GM21423 (cell line): ENCODE measurements around the gene KCNN2.

Experiments used
- ATAC-seq: cut with Tn5 transposase; IDR thresholded peaks from one replicate; pipeline ENCODE4 v1.9.1; 2021; ENCODE audit warnings: mild to moderate bottlenecking, moderate library complexity; ENCODE audit not compliant: unreplicated experiment

The KCNN2 gene

DNA sequence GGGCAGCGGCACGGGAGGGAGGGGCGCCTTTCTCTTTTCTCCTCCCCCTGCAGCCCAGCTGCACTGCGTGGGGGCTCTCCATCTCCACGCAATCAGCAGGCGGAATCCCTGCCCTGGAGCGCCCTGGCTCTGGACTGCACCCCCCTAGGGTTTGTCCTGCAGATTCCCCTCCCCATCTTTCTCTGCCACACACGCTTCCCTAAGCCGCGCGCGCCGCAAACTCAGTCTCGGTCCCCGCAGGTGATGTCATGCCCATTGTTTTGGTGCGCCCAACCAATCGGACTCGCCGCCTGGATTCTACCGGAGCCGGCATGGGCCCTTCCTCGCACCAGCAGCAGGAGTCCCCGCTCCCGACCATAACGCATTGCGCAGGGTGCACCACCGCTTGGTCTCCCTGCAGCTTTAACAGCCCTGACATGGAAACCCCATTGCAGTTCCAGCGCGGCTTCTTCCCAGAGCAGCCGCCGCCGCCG lies at the start of gene KCNN2:
KCNN2 (plus strand) TSS at position 347 of the 473 bp plus-strand sequence; CDS start at position 417, 70 bp downstream.
- peak; percentile 65 for ATAC-seq

DNA sequence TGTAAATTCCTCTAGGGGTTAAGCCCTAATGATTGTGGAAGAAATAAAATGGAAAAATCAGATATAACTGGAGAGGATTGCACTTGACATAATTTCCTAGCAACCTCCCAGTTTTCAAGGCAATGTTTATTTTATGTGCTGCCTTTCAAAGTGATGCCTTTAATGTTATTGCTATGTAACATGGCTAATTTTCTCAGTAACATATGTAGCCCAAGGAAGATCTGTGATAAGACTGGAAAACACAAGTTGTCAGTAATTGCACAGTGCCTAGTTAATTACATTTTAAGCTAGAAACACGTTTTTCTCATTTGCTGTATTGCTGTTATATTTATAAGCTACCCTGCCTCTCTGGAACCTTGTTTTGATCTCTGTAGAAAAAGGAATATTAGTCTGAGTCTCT lies 49.2 kb upstream of the KCNN2 start:
- ATAC-seq, result no peak

DNA sequence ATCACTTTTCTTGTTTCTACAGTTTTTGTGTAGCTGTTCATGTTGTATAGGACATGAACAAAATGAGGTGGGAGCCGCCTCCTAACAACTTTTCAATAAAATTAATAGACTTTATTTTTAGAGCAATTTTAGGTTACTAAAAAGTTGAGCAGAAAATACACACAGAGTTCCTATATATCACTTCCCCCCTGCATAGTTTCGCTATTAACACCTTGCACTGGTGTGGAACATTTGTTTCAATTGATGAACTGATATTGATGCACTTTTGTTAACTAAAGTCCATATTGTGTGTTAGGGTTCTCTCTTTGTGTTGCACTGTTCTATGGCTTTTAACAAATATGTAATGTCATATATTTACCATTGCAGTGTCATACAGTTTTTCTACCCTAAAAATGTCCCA lies 47.8 kb upstream of the KCNN2 start:
- ATAC-seq, result no peak

DNA sequence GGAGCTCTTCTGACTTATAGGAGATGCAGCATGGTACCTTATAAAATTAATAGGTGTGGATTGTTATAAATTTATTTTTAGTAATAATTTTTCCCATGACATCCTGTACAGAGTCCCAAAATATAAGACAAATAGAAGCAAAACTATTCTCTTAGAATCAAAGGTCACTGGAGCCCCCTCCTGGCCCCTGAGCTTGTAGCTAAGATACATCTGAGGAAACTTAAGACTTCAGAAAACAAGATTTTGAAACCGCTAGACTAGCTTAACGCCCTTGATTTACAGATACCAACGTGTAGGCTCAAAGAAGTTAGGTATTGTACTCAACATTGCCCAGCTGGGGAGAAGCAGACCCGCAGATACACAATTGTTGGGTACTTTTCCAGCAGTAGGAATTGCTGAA lies 45.7 kb upstream of the KCNN2 start:
- no peak for ATAC-seq

DNA sequence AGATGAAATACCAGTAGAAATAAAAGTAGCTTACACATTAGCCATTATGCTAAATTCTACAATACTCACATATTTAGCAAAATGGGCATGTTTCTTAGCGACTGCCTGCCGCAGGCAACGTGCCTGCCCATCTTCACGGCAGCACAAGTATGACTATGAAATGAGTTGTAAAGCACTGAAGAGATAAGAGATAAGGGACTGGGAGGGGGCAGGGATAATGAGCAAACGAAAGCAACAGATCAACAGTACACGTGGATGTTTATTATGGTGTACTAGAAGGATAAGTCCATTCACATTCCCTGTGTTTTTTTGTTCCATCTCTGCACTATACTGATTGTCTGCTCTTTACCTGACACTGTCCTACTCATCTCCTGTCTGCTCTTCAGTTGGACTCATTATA lies 44.1 kb upstream of the KCNN2 start:
- no peak for ATAC-seq

DNA sequence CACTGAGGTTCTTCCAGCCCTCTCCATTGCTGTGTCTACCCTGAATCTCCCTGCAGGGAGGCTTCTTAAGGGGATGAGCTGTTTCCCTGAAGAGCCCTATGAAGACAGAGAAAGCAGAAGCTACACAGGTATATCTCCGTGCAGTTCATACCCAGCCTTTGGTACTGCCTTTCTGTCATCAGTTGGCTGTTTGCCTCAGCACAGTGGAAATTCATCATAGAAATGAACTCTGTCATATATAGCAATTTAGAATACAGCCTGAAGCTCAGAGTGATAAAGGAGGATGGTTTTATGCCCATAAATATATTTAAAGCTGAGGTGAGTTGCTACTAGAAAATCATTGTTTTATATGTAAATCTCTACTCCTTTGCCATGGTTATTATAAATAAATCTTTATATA lies 42.6 kb upstream of the KCNN2 start:
- no peak for ATAC-seq

DNA sequence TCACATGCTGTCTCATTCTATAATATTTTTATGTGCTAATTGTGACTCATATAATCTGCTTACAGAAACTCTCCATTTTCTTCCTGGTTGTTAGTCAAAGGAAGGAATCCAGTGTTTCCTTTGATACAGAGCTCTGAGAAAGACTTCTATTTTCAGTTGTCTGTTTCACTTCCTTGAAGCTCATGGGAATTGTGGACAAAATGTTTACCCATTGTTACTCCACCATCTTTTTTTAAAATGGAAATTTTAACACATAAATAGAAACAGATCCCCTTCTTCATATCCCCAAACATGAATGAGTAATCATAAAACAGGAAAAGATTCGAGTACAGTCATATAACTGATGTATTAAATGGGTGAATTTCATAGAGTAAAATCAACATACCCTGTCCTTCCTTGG lies 42.0 kb upstream of the KCNN2 start:
- ATAC-seq, result no peak

DNA sequence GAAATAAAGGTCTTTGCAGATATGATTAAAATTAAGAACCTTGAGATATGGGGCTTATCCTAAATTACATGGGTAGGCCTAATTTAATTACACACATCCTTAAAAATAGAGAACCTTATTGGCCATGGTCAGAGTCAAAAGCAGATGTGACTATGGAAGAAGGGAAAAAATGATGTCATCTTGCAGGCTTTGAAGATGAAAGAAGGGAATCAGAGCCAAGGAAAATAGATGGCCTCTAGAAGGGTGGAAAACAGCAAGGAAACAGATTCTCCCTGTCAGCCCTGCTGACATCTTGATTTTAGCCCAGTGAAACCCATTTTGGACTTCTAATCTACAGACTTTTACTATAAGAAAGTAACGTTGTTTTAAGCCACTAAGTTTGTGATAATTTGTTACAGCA lies 37.6 kb upstream of the KCNN2 start:
- ATAC-seq, result no peak

DNA sequence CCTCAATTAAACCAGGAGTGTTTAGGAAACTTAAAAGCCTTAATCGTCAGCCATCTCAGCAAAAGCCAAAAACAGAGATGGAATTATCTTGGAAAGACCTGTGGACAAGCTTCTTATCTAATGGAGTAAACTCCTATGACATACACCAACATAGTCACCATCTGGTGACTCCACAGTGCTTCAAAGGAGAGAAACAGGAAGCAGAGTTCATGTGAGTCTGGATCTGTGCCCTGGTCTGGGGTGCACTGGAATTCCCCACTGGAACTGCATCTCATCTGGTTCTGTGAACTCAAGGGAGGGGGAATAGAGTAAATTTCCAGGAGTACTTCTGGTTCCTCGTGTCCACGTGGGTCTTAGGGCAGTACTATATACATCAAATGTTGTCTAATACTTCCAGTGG lies 36.3 kb upstream of the KCNN2 start:
- no peak for ATAC-seq

DNA sequence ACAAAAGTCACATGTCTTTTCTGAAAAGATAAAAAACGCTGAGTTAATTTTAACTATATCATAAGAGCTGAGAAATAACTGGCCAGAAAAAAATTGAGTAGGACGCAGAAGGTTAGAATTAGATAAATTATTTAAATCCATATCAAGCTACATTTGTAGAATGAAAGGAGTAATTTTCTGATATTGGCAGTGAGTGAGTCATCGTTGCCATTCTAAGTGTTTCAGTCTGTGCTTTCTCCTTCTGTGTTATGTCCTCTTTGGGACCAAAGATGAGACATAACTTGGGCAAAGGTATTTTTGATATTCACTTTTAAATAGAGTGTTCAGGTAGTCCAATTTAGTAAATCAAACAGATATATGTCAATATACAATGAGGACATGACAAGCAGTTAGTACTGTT lies 34.4 kb upstream of the KCNN2 start:
- ATAC-seq, result no peak

DNA sequence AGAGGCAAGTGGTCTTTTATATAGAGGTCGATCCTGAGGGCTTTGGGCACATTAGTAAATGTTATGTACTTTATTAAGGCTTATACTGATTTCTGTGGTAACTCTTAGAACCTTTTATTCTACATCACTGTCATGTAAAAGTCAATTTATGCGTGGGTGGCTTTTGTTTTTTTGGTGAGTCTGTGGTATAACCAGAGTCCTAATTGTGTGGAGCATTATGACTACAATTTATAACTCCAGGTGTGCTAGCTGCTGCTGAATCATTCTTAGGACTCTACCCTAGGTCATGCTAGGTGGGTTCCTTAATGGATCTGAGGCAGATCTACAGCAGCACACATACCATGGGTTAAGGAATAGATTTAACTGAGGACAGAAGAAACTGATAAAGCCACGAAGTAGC lies 33.9 kb upstream of the KCNN2 start:
- no peak for ATAC-seq

DNA sequence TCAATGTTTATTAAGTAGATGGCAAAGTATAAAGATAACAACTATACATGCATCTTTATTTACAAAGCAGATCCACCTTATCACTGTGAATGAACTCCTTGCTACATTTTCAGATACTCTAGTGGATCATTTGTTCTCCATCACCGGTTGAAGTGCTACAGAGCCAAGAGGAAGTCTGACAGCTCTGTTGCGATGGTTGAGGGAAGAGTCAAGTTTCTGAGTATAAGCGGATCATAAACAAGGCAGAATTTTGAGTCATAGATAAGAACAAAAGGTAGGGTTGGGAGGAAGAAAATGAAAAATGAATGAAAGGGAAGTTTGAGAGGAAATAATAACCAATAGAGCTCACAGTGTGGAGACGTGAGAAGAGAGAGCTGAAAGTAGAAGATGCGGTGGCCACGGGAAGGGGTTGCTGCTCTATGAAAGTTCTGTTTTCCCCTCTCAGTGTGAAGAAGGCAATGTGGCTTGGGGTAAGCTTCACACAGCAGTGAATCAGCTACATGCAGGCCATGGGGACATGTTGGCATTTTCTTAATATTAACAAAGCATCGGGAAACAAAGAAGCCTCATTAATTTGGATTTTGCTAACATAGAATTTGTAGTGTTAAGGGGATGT lies 30.8 kb upstream of the KCNN2 start:
- no peak for ATAC-seq

DNA sequence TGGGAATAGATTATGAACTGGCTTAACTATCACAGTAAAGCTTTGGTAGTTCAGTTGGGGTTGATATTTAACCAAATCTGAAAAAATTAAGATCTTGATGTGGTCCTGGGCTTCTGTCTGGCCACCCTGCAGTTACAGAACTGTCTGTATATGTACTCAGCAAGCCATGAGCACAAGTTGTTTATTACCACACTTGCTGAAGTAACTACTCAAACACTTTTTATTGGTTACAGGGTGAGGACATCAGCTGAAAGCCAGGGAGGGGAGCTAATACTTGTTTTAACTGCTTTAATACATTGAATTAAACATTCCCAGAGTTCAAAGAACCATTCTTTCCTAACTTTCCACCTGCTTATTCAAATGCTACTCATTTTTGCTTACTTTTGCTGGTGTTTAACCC lies 29.4 kb upstream of the KCNN2 start:
- no peak for ATAC-seq

DNA sequence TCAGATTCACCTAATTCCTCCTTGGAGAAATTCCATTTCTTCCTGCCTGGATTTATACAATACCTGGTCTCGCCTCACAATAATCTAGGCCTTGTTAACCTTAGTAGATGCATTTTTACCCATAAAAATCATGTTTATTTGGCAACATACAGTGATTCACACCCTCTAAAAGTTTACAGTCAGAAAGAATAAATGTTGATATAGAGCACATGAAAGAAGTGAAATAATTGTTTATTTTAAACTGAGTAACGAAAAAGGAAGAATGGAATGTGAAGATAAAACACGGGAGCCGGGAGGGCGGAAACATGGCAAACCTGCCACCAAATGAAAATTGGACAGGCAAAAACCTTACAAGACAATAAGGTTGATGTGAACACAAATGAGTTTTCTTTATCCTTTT lies 28.9 kb upstream of the KCNN2 start:
- ATAC-seq, result no peak

DNA sequence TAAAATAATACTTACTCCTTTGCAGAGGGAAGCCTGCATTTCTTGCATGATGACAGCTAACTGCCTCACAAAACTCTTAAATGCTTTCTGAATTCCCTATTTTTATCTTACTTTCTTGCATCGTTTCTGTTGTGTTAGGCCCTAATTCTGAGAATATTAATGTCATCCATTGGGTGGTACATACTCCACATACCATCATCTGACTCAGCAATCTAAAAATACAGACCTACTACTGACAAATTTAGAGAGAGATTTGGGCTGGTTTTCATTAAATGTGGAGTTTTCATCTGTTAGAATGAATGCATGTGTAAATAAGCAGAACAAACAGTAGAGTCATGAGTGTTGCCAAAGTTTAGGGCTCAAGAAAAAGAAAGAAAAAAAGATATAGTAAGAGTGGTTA lies 26.5 kb upstream of the KCNN2 start:
- no peak for ATAC-seq

DNA sequence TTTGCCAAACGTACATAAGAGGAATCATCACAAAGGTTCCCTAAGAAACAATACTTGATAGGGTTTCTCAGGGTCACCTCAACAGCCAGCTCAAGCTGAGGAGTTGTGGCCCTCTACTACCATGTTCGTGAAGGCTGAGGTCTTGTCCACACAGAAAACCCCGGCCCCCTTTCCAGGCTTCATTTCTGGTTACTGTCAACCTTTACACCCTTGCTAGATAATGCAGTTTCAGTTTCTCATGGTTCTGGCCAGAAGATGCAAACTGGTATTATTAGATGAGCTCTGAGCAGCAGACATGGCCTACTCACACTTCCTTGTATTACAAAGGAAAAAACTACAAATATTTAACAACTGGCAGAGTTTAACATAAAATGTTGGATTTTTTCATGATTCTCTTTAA lies 22.8 kb upstream of the KCNN2 start:
- ATAC-seq, result no peak

DNA sequence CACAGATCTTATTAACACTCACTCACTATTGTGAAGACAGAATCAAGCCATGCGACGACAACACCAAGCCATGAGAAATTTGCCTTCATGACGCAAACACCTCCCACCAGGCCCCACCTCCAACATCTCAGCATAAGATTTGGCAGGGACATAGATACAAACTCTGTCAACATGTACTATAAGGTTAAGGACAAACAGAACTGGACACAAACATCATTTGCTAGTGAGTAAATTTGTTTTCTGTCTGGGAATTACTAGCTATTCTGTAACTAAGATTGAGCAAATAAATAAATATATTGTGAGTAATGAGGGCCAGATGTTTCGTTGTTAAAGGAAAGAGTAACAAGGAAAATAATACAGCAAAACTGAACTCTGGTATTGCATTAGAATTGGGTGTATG lies 15.7 kb upstream of the KCNN2 start:
- no peak for ATAC-seq

DNA sequence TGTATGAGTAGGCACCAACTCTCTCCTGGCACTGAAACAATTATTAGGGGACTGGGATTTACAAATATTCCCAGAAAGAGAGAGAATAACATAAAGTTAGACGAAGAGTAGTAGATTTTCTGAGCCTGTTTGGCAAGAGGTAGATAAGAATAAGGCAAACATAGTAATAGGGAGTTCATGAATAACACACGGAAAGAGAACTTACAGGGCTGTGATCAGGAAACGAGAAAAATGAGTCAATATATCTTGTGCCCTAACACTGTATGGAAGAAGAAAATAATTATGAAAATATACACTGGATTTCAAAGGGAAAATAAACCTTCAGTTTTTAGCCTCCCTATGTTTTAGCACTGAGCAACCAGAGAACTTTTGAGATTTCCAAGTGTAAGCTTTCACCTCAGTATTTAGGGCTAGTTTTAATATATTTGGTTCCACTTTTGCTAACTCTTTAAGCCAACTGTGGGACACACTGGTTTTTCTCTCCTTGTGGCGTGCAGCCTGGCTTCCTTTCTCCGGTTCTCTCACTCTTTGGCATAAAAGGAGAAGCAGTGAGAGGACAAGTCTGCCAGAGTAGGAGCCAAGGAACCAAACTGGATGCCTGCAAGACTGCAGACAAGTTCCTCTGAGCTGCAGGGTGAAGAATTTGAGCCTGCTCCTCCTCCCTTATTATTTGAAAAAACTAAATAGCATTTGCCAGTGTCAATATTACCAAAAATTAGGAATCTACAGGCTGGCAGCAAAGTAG lies 6.6 kb upstream of the KCNN2 start:
- no peak for ATAC-seq

DNA sequence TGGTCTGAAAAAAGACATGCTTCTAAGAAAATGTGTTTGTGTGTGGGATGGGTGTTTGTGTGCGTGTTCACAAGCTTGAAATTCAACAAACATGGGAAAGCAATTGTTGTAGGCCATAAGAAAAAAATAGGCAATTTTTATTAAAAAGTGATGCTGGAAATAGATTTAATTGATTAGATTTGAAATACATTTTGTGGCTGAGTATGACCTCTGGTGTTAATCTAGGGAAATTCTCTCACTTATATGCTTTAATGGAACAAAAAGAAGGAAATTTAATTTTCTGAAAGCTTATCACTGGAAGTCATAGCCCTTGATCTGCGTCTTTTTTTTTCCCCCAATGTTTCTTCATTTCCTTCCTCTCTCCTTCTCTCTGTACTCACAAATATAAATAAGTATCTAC lies 3.5 kb upstream of the KCNN2 start:
- ATAC-seq, result no peak

DNA sequence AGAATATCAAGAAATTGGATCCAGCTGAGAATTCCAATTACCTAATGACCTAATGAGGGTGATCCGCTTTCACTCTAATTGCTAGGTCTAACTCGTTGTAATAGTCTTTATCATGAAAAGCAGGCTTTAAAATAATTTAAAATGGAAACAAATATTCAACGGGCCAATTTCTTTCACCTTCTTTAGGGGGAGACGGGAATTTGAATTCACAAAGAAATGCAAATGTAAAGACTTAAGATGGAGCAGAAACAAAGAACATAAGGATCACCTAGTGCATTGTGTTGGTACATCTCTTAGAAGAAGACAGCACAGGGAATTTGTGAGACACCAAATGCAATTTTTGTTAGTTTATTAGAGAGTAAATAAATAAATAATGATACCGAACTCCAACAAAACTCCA lies 1.5 kb upstream of the KCNN2 start:
- ATAC-seq, result no peak

DNA sequence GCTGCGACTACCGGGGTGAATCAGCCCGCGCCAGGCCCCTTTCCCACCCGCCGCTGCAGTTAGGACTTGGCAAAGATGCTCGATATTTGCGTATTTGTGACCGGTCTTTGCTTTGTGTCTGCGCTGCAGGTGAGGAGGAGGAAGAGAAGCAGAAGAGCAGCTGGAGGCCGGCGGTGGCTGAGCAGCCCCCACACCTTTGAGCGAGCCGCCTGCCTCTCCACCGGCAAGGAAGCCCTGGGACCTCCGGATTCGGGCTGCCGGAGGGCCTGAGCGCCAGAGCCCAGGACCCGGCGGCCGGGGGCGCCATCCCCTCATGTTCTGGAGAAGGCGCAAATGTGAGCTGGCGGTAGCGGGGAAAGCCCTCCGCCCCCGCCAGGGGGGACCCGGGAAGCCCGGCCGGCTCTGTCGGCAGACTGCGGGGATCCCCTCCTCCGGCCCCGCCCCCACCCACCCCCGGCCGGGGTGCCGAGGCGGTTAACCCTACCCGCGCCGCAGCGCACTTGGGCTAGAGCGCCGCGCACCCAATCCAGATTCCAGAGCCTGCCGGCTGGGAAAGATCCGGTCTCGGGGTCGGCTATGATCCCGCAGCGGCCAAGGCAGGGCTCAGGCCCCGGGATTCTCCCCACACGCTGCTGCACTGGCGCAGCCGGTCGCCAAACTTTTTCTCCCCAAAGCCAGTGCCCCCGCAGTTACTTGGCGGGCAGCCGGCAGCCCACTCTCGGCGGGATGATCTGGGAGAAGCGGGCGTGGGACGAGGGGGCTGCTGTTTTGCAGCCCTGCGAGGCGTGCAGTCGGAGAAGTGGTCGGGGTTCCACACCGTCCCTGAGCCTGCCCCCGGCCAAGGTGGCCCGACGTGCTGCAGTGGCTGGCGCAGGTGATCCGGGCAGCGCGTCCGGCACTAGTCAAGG lies 800 bp upstream of the KCNN2 start:
- ATAC-seq, result peak; percentile 44
